HepG2 (cell line): ENCODE results near the gene GPR173. TPM values are rescaled to one million over a fixed set of nuclear protein-coding genes. Genes with fewer than 3 reads are reported as not detected.

Experiments
- ELF4 ChIP-seq: sonication (generic); formaldehyde crosslinking; IDR thresholded peaks from 2 replicates; pipeline ENCODE4 v1.5.0; 2020; ENCODE audit warnings: missing genetic modification reagents, mild to moderate bottlenecking, moderate library complexity, borderline replicate concordance
- GZF1 ChIP-seq: sonication (generic); formaldehyde crosslinking; IDR thresholded peaks from 2 replicates; pipeline ENCODE4 v1.5.1; 2020; ENCODE audit warnings: mild to moderate bottlenecking, missing genetic modification reagents
- KLF13 ChIP-seq: sonication (generic); formaldehyde crosslinking; IDR thresholded peaks from 2 replicates; pipeline ENCODE4 v1.4.0; 2020; ENCODE audit warnings: mild to moderate bottlenecking, missing genetic modification reagents
- KLF6 ChIP-seq: IDR thresholded peaks from 2 replicates; pipeline ENCODE4 v1.8.0; 2016; ENCODE audit warnings: missing biosample characterization, missing genetic modification reagents
- MEIS1 ChIP-seq: sonication (generic); formaldehyde crosslinking; IDR thresholded peaks from 2 replicates; pipeline ENCODE4 v1.9.0; 2021; ENCODE audit warnings: mild to moderate bottlenecking, missing genetic modification reagents, moderate library complexity, borderline replicate concordance
- PREB ChIP-seq: sonication (generic); formaldehyde crosslinking; IDR thresholded peaks from 2 replicates; pipeline ENCODE4 v1.4.0; 2020; ENCODE audit warnings: missing genetic modification reagents
- SETDB1 ChIP-seq: sonication (generic); formaldehyde crosslinking; IDR thresholded peaks from 2 replicates; pipeline ENCODE4 v1.5.1; 2020; ENCODE audit warnings: missing genetic modification reagents, mild to moderate bottlenecking, borderline replicate concordance
- SNAI1 ChIP-seq: sonication (generic); formaldehyde crosslinking; IDR thresholded peaks from 2 replicates; pipeline ENCODE4 v1.5.0; 2020; ENCODE audit warnings: mild to moderate bottlenecking, missing genetic modification reagents, borderline replicate concordance
- ZNF121 ChIP-seq: sonication (generic); formaldehyde crosslinking; IDR thresholded peaks from 2 replicates; pipeline ENCODE4 v1.5.0; 2020; ENCODE audit warnings: mild to moderate bottlenecking, missing genetic modification reagents
- ZNF253 ChIP-seq: sonication (generic); formaldehyde crosslinking; IDR thresholded peaks from 2 replicates; pipeline ENCODE4 v1.8.0; 2022; ENCODE audit warnings: mild to moderate bottlenecking, missing genetic modification reagents, borderline replicate concordance
- ZNF318 ChIP-seq: sonication (generic); formaldehyde crosslinking; IDR thresholded peaks from 2 replicates; pipeline ENCODE4 v1.4.0; 2020; ENCODE audit warnings: mild to moderate bottlenecking, missing genetic modification reagents
- ZNF784 ChIP-seq: sonication (generic); formaldehyde crosslinking; IDR thresholded peaks from 2 replicates; pipeline ENCODE4 v1.5.1; 2020; ENCODE audit warnings: missing genetic modification reagents, mild to moderate bottlenecking, borderline replicate concordance
- ZNF83 ChIP-seq: sonication (generic); formaldehyde crosslinking; IDR thresholded peaks from 2 replicates; pipeline ENCODE4 v1.4.0; 2020; ENCODE audit warnings: missing genetic modification reagents, mild to moderate bottlenecking, borderline replicate concordance
- polyA plus RNA-seq, 8 experiments: library from polyadenylated mRNA; depleted of rRNA in 3 of 8; stranded (reverse) in 7 of 8; unstranded in 1 of 8; fragments of >200 nt; fragmentation: Illumina TruSeq in 4 of 8; extraction: Trizol in 4 of 8; gene quantifications; 2 replicates each; pipeline versions ENCODE4 v1.2.1 to v1.2.3, GENCODE V29; 2011 to 2016; ENCODE audit warnings: low read depth in 4 of 8, missing spikeins in 1 of 8, mixed read lengths in 1 of 8; ENCODE audit not compliant: insufficient read depth in 1 of 8
- total RNA-seq, 5 experiments: library from RNA; depleted of rRNA; stranded (reverse); fragments of >200 nt; fragmentation: Illumina TruSeq; extraction: Trizol; gene quantifications; 2 replicates each; pipeline ENCODE4 v1.2.3, GENCODE V29; 2016; ENCODE audit warnings: low read depth in 1 of 5

Gene GPR173
- total and polyA plus RNA-seq, 2 of the 13 experiments (the other 11 are each of a cell fraction or from before 2014, with no cell fraction given) = 0.04 TPM; not detected in 1

- TF ChIP-seq ZNF318 (CRISPR knock-in tag) = no peak
- TF ChIP-seq ZNF784 = no peak
- no peak for TF ChIP-seq ELF4 (CRISPR knock-in tag)
- TF ChIP-seq GZF1 (CRISPR knock-in tag) = no peak
- no peak for TF ChIP-seq PREB
- TF ChIP-seq ZNF83 (CRISPR knock-in tag) = no peak
- no peak for TF ChIP-seq KLF13
- no peak for TF ChIP-seq MEIS1 (CRISPR knock-in tag)
- no peak for TF ChIP-seq ZNF121 (CRISPR knock-in tag)
- no peak for TF ChIP-seq SNAI1 (CRISPR knock-in tag)
- no peak for TF ChIP-seq ZNF253 (CRISPR knock-in tag)
- TF ChIP-seq KLF6 (CRISPR knock-in tag) = no peak
- TF ChIP-seq SETDB1 (CRISPR knock-in tag) = no peak
Observed at GRCh38 chrX:53013291-53013690, 35.3 kb upstream of the GPR173 start (continued).
